HEK293 (cell line): ENCODE data around the gene SPINT2.
A peak's percentile ranks its signal among the peaks of the same experiment; 100 is the strongest.

Experiments used
- BCL11A ChIP-seq: fragments of 450-650 bp; formaldehyde crosslinking; IDR thresholded peaks from 2 replicates; pipeline ENCODE4 v1.5.1; 2016; ENCODE audit warnings: low read depth, missing biosample characterization, missing genetic modification characterization
- EGR2 ChIP-seq: fragments of 450-650 bp; formaldehyde crosslinking; IDR thresholded peaks from 2 replicates; pipeline ENCODE4 v1.5.1; 2016; ENCODE audit warnings: low read depth, missing biosample characterization, missing genetic modification characterization
- GLI2 ChIP-seq: fragments of 450-650 bp; formaldehyde crosslinking; IDR thresholded peaks from 2 replicates; pipeline ENCODE4; 2017; ENCODE audit warnings: missing biosample characterization, missing genetic modification characterization, low read depth, borderline replicate concordance
- HOXD13 ChIP-seq: sonication (generic); formaldehyde crosslinking; IDR thresholded peaks from 2 replicates; pipeline ENCODE4 v1.8.0; 2022; ENCODE audit warnings: missing genetic modification reagents, borderline replicate concordance
- KLF9 ChIP-seq: fragments of 450-650 bp; formaldehyde crosslinking; IDR thresholded peaks from 2 replicates; pipeline ENCODE4 v1.5.1; 2016; ENCODE audit warnings: missing biosample characterization, missing genetic modification characterization, low read depth
- MYNN ChIP-seq: fragments of 450-650 bp; formaldehyde crosslinking; IDR thresholded peaks from 2 replicates; pipeline ENCODE4 v1.5.1; 2016; ENCODE audit warnings: missing biosample characterization, missing genetic modification characterization, borderline replicate concordance
- ZBTB48 ChIP-seq: fragments of 450-650 bp; formaldehyde crosslinking; IDR thresholded peaks from 2 replicates; pipeline ENCODE4 v1.5.1; 2016; ENCODE audit warnings: missing biosample characterization, missing genetic modification characterization
- ZFP41 ChIP-seq: fragments of 450-650 bp; formaldehyde crosslinking; IDR thresholded peaks from 2 replicates; pipeline ENCODE4 v1.5.1; 2016; ENCODE audit warnings: missing biosample characterization, missing genetic modification characterization, borderline replicate concordance
- ZNF10 ChIP-seq: fragments of 450-650 bp; formaldehyde crosslinking; IDR thresholded peaks from 2 replicates; pipeline ENCODE4 v1.5.1; 2017; ENCODE audit warnings: missing biosample characterization, missing genetic modification characterization
- ZNF155 ChIP-seq: fragments of 450-650 bp; formaldehyde crosslinking; IDR thresholded peaks from 2 replicates; pipeline ENCODE4 v1.5.1; 2016; ENCODE audit warnings: missing biosample characterization, missing genetic modification characterization
- ZNF157 ChIP-seq: fragments of 450-650 bp; formaldehyde crosslinking; IDR thresholded peaks from 2 replicates; pipeline ENCODE4 v1.5.1; 2016; ENCODE audit warnings: missing biosample characterization, missing genetic modification characterization
- ZNF19 ChIP-seq: fragments of 450-650 bp; formaldehyde crosslinking; IDR thresholded peaks from 2 replicates; pipeline ENCODE4; 2016; ENCODE audit warnings: missing biosample characterization, missing genetic modification characterization, low read depth
- ZNF2 ChIP-seq: fragments of 450-650 bp; formaldehyde crosslinking; IDR thresholded peaks from 2 replicates; pipeline ENCODE4 v1.5.1; 2016; ENCODE audit warnings: missing biosample characterization, missing genetic modification characterization
- ZNF214 ChIP-seq: fragments of 450-650 bp; formaldehyde crosslinking; IDR thresholded peaks from 2 replicates; pipeline ENCODE4 v1.5.1; 2017; ENCODE audit warnings: missing biosample characterization, mild to moderate bottlenecking, missing genetic modification characterization, borderline replicate concordance
- ZNF350 ChIP-seq: fragments of 450-650 bp; formaldehyde crosslinking; IDR thresholded peaks from 2 replicates; pipeline ENCODE4 v1.5.0; 2017; ENCODE audit warnings: missing biosample characterization, mild to moderate bottlenecking, missing genetic modification characterization
- ZNF366 ChIP-seq: fragments of 450-650 bp; formaldehyde crosslinking; conservative IDR thresholded peaks from 2 replicates; pipeline ENCODE4 v1.5.1; 2016; ENCODE audit warnings: missing biosample characterization, missing genetic modification characterization
- ZNF37A ChIP-seq: fragments of 450-650 bp; IDR thresholded peaks from 2 replicates; pipeline ENCODE4 v1.5.1; 2018; ENCODE audit warnings: missing biosample characterization, missing genetic modification characterization
- ZNF433 ChIP-seq: fragments of 450-650 bp; formaldehyde crosslinking; IDR thresholded peaks from 2 replicates; pipeline ENCODE4 v1.5.1; 2016; ENCODE audit warnings: missing biosample characterization, missing genetic modification characterization, low read depth
- ZNF510 ChIP-seq: fragments of 450-650 bp; formaldehyde crosslinking; IDR thresholded peaks from 2 replicates; pipeline ENCODE4 v1.5.1; 2018; ENCODE audit warnings: mild to moderate bottlenecking, missing genetic modification characterization, missing biosample characterization; ENCODE audit not compliant: insufficient replicate concordance
- ZNF549 ChIP-seq: fragments of 450-650 bp; IDR thresholded peaks from 2 replicates; pipeline ENCODE4 v1.5.1; 2018; ENCODE audit warnings: missing biosample characterization, missing genetic modification characterization, mild to moderate bottlenecking, inconsistent platforms, moderate library complexity
- ZNF561 ChIP-seq: fragments of 450-650 bp; IDR thresholded peaks from 2 replicates; pipeline ENCODE4 v1.5.1; 2018; ENCODE audit warnings: missing biosample characterization, missing genetic modification characterization, borderline replicate concordance
- ZNF639 ChIP-seq: fragments of 450-650 bp; formaldehyde crosslinking; IDR thresholded peaks from 2 replicates; pipeline ENCODE4 v1.5.1; 2016; ENCODE audit warnings: missing biosample characterization, missing genetic modification characterization
- ZNF677 ChIP-seq: fragments of 450-650 bp; IDR thresholded peaks from 2 replicates; pipeline ENCODE4 v1.5.0; 2018; ENCODE audit warnings: missing biosample characterization, mild to moderate bottlenecking, missing genetic modification characterization, moderate library complexity
- ZNF707 ChIP-seq: fragments of 450-650 bp; formaldehyde crosslinking; IDR thresholded peaks from 2 replicates; pipeline ENCODE4 v1.5.1; 2016; ENCODE audit warnings: missing biosample characterization, missing genetic modification characterization
- ZSCAN16 ChIP-seq: fragments of 450-650 bp; formaldehyde crosslinking; IDR thresholded peaks from 2 replicates; pipeline ENCODE4 v1.5.1; 2016; ENCODE audit warnings: missing biosample characterization, missing genetic modification characterization
- ZSCAN18 ChIP-seq: fragments of 450-650 bp; formaldehyde crosslinking; IDR thresholded peaks from 2 replicates; pipeline ENCODE4 v1.5.1; 2016; ENCODE audit warnings: missing biosample characterization, missing genetic modification characterization
- ZSCAN5A ChIP-seq: fragments of 450-650 bp; formaldehyde crosslinking; IDR thresholded peaks from 2 replicates; pipeline ENCODE4 v1.5.1; 2016; ENCODE audit warnings: missing biosample characterization, missing genetic modification characterization
- ZXDB ChIP-seq: fragments of 450-650 bp; formaldehyde crosslinking; IDR thresholded peaks from 2 replicates; pipeline ENCODE4 v1.5.1; 2016; ENCODE audit warnings: missing biosample characterization, missing genetic modification characterization
- TF ChIP-seq, protein P1 (sequence below): sonication (generic); formaldehyde crosslinking; IDR thresholded peaks from 2 replicates; pipeline ENCODE4 v1.8.1; 2022; ENCODE audit warnings: mild to moderate bottlenecking, moderate library complexity, missing genetic modification reagents
- TF ChIP-seq, protein P2 (sequence below): fragments of 450-650 bp; formaldehyde crosslinking; IDR thresholded peaks from 2 replicates; pipeline ENCODE4 v1.5.1; 2016; ENCODE audit warnings: missing biosample characterization, missing genetic modification characterization, borderline replicate concordance

Gene SPINT2

GRCh38 chr19:38251564-38252051, 12.8 kb upstream of the SPINT2 start (continued):
- no peak for TF ChIP-seq ZNF639 (tag by site-specific recombination)
- no peak for TF ChIP-seq ZNF37A (tag by site-specific recombination)
- TF ChIP-seq ZNF157 (tag by site-specific recombination): no peak; the same call in 1 of the 2 replicates
- TF ChIP-seq HOXD13: no peak
- no peak for TF ChIP-seq ZSCAN18 (tag by site-specific recombination)
- TF ChIP-seq, protein P1, sequence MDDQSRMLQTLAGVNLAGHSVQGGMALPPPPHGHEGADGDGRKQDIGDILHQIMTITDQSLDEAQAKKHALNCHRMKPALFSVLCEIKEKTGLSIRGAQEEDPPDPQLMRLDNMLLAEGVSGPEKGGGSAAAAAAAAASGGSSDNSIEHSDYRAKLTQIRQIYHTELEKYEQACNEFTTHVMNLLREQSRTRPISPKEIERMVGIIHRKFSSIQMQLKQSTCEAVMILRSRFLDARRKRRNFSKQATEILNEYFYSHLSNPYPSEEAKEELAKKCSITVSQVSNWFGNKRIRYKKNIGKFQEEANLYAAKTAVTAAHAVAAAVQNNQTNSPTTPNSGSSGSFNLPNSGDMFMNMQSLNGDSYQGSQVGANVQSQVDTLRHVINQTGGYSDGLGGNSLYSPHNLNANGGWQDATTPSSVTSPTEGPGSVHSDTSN (CRISPR knock-in tag): no peak
- TF ChIP-seq ZSCAN16 (tag by site-specific recombination): no peak
- peak; percentile 92 for TF ChIP-seq ZNF366 (tag by site-specific recombination)
- no peak for TF ChIP-seq ZNF214 (tag by site-specific recombination)
- no peak for TF ChIP-seq ZXDB (tag by site-specific recombination)
- TF ChIP-seq, protein P2, sequence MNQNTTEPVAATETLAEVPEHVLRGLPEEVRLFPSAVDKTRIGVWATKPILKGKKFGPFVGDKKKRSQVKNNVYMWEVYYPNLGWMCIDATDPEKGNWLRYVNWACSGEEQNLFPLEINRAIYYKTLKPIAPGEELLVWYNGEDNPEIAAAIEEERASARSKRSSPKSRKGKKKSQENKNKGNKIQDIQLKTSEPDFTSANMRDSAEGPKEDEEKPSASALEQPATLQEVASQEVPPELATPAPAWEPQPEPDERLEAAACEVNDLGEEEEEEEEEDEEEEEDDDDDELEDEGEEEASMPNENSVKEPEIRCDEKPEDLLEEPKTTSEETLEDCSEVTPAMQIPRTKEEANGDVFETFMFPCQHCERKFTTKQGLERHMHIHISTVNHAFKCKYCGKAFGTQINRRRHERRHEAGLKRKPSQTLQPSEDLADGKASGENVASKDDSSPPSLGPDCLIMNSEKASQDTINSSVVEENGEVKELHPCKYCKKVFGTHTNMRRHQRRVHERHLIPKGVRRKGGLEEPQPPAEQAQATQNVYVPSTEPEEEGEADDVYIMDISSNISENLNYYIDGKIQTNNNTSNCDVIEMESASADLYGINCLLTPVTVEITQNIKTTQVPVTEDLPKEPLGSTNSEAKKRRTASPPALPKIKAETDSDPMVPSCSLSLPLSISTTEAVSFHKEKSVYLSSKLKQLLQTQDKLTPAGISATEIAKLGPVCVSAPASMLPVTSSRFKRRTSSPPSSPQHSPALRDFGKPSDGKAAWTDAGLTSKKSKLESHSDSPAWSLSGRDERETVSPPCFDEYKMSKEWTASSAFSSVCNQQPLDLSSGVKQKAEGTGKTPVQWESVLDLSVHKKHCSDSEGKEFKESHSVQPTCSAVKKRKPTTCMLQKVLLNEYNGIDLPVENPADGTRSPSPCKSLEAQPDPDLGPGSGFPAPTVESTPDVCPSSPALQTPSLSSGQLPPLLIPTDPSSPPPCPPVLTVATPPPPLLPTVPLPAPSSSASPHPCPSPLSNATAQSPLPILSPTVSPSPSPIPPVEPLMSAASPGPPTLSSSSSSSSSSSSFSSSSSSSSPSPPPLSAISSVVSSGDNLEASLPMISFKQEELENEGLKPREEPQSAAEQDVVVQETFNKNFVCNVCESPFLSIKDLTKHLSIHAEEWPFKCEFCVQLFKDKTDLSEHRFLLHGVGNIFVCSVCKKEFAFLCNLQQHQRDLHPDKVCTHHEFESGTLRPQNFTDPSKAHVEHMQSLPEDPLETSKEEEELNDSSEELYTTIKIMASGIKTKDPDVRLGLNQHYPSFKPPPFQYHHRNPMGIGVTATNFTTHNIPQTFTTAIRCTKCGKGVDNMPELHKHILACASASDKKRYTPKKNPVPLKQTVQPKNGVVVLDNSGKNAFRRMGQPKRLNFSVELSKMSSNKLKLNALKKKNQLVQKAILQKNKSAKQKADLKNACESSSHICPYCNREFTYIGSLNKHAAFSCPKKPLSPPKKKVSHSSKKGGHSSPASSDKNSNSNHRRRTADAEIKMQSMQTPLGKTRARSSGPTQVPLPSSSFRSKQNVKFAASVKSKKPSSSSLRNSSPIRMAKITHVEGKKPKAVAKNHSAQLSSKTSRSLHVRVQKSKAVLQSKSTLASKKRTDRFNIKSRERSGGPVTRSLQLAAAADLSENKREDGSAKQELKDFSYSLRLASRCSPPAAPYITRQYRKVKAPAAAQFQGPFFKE (tag by site-specific recombination): no peak
- 0 out of 2 replicates have a peak, but pooled peaks have one; percentile 51 for TF ChIP-seq BCL11A (tag by site-specific recombination)
- no peak for TF ChIP-seq ZFP41
- no peak for TF ChIP-seq ZNF549 (tag by site-specific recombination)
- no peak for TF ChIP-seq ZNF19 (tag by site-specific recombination)
- no peak for TF ChIP-seq MYNN (tag by site-specific recombination)
- TF ChIP-seq ZNF155 (tag by site-specific recombination): no peak
- TF ChIP-seq ZNF433 (tag by site-specific recombination): no peak
- no peak for TF ChIP-seq ZNF350 (tag by site-specific recombination)
- no peak for TF ChIP-seq ZNF677
- no peak for TF ChIP-seq ZSCAN5A
- TF ChIP-seq GLI2: no peak
- TF ChIP-seq ZBTB48 (tag by site-specific recombination): peak; percentile 67; the same call in 1 of the 2 replicates
- no peak for TF ChIP-seq ZNF510 (tag by site-specific recombination)
- TF ChIP-seq KLF9 (tag by site-specific recombination): 0 out of 2 replicates have a peak, but pooled peaks have one; percentile 10
- TF ChIP-seq ZNF10 (tag by site-specific recombination): no peak; the same call in 1 of the 2 replicates
- peak; percentile 38; the same call in 1 of the 2 replicates for TF ChIP-seq EGR2 (tag by site-specific recombination)
- no peak for TF ChIP-seq ZNF707 (tag by site-specific recombination)
- TF ChIP-seq ZNF2: no peak
- no peak for TF ChIP-seq ZNF561 (tag by site-specific recombination)
